H1 (cell line): ENCODE data around the gene NEURL2. TPM values are rescaled to one million over a fixed set of nuclear protein-coding genes. Genes with fewer than 3 reads are reported as not detected.

ENCODE experiments used
- CBX8 ChIP-seq: fragments of 300-800, 300-1000 bp; sonication (generic); IDR thresholded peaks from 2 replicates; pipeline ENCODE4 v1.7.1; 2016; ENCODE audit warnings: low read depth, low read length, borderline replicate concordance
- CHD2 ChIP-seq: IDR thresholded peaks from 2 replicates; pipeline ENCODE4 v1.6.1; 2012; ENCODE audit warnings: low read length, improper control_type of control experiment
- EGR1 ChIP-seq: IDR thresholded peaks from 2 replicates; pipeline ENCODE4 v1.6.1; 2011; ENCODE audit warnings: low read depth, low read length, borderline replicate concordance
- HDAC2 ChIP-seq, 2 experiments: fragments of 300-600 bp in 1 of 2; sonication (generic) in 1 of 2; IDR thresholded peaks; 2 replicates each; pipeline ENCODE4 v1.6.1; 2011 to 2012; ENCODE audit warnings: low read depth in 2 of 2, low read length in 2 of 2, mild to moderate bottlenecking in 2 of 2, moderate library complexity in 2 of 2, borderline replicate concordance in 1 of 2, inconsistent platforms in 1 of 2
- POLR2AphosphoS5 ChIP-seq: IDR thresholded peaks from 2 replicates; pipeline ENCODE4 v1.6.1; 2011; ENCODE audit warnings: low read depth, low read length
- SAP30 ChIP-seq: fragments of 300-600 bp; sonication (generic); IDR thresholded peaks from 2 replicates; pipeline ENCODE4 v1.7.1; 2012; ENCODE audit warnings: low read length, moderate library complexity, mild to moderate bottlenecking, inconsistent platforms; ENCODE audit not compliant: insufficient read depth, insufficient replicate concordance
- SIRT6 ChIP-seq: IDR thresholded peaks from one replicate; pipeline ENCODE4 v1.7.1; 2012; ENCODE audit warnings: low read length, inconsistent platforms
- SP4 ChIP-seq: IDR thresholded peaks from 2 replicates; pipeline ENCODE4 v1.6.1; 2012; ENCODE audit warnings: low read length, inconsistent platforms
- TEAD4 ChIP-seq: IDR thresholded peaks from 2 replicates; pipeline ENCODE4 v1.6.1; 2012; ENCODE audit warnings: low read depth, low read length, inconsistent platforms, mixed read lengths
- polyA plus RNA-seq, 7 experiments: library from polyadenylated mRNA; depleted of rRNA in 3 of 7; stranded (reverse) in 5 of 7; unstranded in 2 of 7; fragments of >200 nt in 5 of 7; fragments of 200-250 nt in 2 of 7; gene quantifications; 1 replicate in 5 of 7; 2 replicates in 1 of 7; 4 replicates in 1 of 7; pipeline versions ENCODE4 v1.2.1 to v1.2.3, GENCODE V29; 2011 to 2013; ENCODE audit warnings: missing spikeins in 2 of 7, mixed read lengths in 2 of 7
- total RNA-seq: library from RNA; stranded (reverse); fragmentation: NEBNext Ultra II Directional; extraction: Animal tissue kit (Norgen Biotek cat#: 25700); gene quantifications from 2 replicates; pipeline ENCODE4 v1.2.1, GENCODE V29; 2021
- TF ChIP-seq, protein P1 (sequence below): fragments of 300-600 bp; sonication (generic); IDR thresholded peaks from 2 replicates; pipeline ENCODE4 v1.7.1; 2012; ENCODE audit warnings: low read length, moderate library complexity, mild to moderate bottlenecking, inconsistent platforms; ENCODE audit not compliant: insufficient replicate concordance

The NEURL2 gene
- total and polyA plus RNA-seq, 2 of the 8 experiments (the other 6 are each of a cell fraction or from before 2014, with no cell fraction given), result 6.9 TPM

DNA sequence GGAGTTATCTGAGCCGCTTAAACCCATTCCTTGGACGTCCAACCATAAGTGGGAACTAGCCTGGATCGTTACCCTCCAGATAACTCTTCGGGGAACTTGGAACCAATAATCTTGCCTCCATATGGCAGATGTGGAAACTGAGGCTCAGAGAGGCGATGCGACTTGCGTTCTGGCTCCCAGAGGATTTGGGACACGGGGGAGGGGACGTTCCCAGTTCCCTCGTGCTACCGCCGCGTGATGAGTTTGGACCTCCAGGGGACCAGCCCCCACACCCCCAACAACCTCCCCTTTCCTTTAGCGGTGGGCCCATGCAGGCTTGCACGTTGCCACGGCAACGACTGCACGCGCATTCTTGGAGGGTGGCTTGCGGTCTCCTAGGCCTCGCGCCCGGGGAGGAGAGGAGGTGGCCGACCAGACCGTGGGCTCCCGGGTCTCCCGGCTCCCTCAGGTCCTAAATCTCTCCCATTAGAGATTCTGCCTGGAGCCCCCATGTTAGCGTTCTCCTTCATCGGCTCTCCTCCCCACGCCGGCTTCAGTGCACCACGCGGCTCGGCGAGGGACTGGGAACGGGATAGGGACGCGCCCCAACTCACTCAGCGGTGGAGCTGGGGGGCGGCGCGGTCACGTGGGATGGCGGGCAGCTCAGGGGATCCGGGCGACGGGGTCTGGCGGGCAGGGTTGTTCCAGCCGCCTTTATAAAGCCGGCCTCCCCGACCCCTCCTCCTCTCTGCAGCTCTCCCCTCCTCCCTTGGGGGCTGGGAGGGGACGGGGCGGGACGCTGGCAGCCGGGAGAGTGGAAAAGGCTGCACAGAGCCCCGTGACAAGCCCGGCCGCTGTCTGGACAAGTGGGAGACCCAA is 20.7 kb upstream of the NEURL2 start, which contains the start of gene PLTP (continued):
- TF ChIP-seq, protein P1, sequence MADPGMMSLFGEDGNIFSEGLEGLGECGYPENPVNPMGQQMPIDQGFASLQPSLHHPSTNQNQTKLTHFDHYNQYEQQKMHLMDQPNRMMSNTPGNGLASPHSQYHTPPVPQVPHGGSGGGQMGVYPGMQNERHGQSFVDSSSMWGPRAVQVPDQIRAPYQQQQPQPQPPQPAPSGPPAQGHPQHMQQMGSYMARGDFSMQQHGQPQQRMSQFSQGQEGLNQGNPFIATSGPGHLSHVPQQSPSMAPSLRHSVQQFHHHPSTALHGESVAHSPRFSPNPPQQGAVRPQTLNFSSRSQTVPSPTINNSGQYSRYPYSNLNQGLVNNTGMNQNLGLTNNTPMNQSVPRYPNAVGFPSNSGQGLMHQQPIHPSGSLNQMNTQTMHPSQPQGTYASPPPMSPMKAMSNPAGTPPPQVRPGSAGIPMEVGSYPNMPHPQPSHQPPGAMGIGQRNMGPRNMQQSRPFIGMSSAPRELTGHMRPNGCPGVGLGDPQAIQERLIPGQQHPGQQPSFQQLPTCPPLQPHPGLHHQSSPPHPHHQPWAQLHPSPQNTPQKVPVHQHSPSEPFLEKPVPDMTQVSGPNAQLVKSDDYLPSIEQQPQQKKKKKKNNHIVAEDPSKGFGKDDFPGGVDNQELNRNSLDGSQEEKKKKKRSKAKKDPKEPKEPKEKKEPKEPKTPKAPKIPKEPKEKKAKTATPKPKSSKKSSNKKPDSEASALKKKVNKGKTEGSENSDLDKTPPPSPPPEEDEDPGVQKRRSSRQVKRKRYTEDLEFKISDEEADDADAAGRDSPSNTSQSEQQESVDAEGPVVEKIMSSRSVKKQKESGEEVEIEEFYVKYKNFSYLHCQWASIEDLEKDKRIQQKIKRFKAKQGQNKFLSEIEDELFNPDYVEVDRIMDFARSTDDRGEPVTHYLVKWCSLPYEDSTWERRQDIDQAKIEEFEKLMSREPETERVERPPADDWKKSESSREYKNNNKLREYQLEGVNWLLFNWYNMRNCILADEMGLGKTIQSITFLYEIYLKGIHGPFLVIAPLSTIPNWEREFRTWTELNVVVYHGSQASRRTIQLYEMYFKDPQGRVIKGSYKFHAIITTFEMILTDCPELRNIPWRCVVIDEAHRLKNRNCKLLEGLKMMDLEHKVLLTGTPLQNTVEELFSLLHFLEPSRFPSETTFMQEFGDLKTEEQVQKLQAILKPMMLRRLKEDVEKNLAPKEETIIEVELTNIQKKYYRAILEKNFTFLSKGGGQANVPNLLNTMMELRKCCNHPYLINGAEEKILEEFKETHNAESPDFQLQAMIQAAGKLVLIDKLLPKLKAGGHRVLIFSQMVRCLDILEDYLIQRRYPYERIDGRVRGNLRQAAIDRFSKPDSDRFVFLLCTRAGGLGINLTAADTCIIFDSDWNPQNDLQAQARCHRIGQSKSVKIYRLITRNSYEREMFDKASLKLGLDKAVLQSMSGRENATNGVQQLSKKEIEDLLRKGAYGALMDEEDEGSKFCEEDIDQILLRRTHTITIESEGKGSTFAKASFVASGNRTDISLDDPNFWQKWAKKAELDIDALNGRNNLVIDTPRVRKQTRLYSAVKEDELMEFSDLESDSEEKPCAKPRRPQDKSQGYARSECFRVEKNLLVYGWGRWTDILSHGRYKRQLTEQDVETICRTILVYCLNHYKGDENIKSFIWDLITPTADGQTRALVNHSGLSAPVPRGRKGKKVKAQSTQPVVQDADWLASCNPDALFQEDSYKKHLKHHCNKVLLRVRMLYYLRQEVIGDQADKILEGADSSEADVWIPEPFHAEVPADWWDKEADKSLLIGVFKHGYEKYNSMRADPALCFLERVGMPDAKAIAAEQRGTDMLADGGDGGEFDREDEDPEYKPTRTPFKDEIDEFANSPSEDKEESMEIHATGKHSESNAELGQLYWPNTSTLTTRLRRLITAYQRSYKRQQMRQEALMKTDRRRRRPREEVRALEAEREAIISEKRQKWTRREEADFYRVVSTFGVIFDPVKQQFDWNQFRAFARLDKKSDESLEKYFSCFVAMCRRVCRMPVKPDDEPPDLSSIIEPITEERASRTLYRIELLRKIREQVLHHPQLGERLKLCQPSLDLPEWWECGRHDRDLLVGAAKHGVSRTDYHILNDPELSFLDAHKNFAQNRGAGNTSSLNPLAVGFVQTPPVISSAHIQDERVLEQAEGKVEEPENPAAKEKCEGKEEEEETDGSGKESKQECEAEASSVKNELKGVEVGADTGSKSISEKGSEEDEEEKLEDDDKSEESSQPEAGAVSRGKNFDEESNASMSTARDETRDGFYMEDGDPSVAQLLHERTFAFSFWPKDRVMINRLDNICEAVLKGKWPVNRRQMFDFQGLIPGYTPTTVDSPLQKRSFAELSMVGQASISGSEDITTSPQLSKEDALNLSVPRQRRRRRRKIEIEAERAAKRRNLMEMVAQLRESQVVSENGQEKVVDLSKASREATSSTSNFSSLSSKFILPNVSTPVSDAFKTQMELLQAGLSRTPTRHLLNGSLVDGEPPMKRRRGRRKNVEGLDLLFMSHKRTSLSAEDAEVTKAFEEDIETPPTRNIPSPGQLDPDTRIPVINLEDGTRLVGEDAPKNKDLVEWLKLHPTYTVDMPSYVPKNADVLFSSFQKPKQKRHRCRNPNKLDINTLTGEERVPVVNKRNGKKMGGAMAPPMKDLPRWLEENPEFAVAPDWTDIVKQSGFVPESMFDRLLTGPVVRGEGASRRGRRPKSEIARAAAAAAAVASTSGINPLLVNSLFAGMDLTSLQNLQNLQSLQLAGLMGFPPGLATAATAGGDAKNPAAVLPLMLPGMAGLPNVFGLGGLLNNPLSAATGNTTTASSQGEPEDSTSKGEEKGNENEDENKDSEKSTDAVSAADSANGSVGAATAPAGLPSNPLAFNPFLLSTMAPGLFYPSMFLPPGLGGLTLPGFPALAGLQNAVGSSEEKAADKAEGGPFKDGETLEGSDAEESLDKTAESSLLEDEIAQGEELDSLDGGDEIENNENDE, result no peak
- no peak for TF ChIP-seq EGR1
- TF ChIP-seq CHD2, result no peak
- TF ChIP-seq CBX8, result no peak
- TF ChIP-seq TEAD4, result 0 out of 2 replicates have a peak, but pooled peaks have one; percentile 2
- TF ChIP-seq SP4, result no peak; the same call in 1 of the 2 replicates
- TF ChIP-seq SIRT6, result no peak
- peak; percentile 84 for TF ChIP-seq POLR2AphosphoS5
- peak; percentile 58 for TF ChIP-seq SAP30
- peak in 1 of 2 experiments; percentile 41; a peak in 1 of 4 replicates for TF ChIP-seq HDAC2 (IDR thresholded peaks at IDR 0.05; ENCODE audit: borderline replicate concordance in 1 of 2, low read depth in 2 of 2, low read length in 2 of 2)
